Brain microvascular endothelial cell (primary cell): ENCODE measurements around the gene TMEM201.

ENCODE experiments used
- DNase-seq: peaks from one replicate; pipeline ENCODE4 v3.0.0-alpha.2; 2020
- H3K27ac ChIP-seq: fragments of 250-450 bp; sonication (Bioruptor Pico); 2 replicates; pipeline ENCODE4 v1.5.1; 2020; ENCODE audit warnings: mild to moderate bottlenecking, moderate library complexity
- H3K27me3 ChIP-seq: fragments of 250-450 bp; sonication (Bioruptor Pico); replicated peaks from 2 replicates; pipeline ENCODE4 v1.5.1; 2020; ENCODE audit warnings: mild to moderate bottlenecking
- H3K36me3 ChIP-seq: fragments of 250-450 bp; sonication (Bioruptor Pico); replicated peaks from 2 replicates; pipeline ENCODE4 v1.5.1; 2020; ENCODE audit warnings: mild to moderate bottlenecking
- H3K4me3 ChIP-seq: 2 replicates; pipeline ENCODE4 v1.5.1; 2011; ENCODE audit warnings: low read depth, mild to moderate bottlenecking, control low read depth, low read length, moderate library complexity
- in situ Hi-C: cut with HindIII; loops from 2 replicates; pipeline ENCODE4 v1.10.0; 2017; ENCODE audit warnings: low sequenced_read_pairs, low pct_ligation_motif_present
- TF ChIP-seq, protein P1 (sequence below): IDR thresholded peaks from 2 replicates; pipeline ENCODE4 v1.5.1; 2011; ENCODE audit warnings: low read depth, mild to moderate bottlenecking, moderate library complexity, low read length, control low read depth, inconsistent platforms; ENCODE audit errors: missing control alignments

The TMEM201 gene

GRCh38 chr1:9653491-9654050 lies 64.9 kb downstream of the TMEM201 start:
- Histone ChIP-seq H3K27me3 (peaks cover 9% of the 10 kb centered on the region), H3K27ac (no peak overlapping the region), H3K4me3 (no peak overlapping the region), H3K36me3 (no peaks in the 10 kb centered on the region)
- TF ChIP-seq, protein P1, sequence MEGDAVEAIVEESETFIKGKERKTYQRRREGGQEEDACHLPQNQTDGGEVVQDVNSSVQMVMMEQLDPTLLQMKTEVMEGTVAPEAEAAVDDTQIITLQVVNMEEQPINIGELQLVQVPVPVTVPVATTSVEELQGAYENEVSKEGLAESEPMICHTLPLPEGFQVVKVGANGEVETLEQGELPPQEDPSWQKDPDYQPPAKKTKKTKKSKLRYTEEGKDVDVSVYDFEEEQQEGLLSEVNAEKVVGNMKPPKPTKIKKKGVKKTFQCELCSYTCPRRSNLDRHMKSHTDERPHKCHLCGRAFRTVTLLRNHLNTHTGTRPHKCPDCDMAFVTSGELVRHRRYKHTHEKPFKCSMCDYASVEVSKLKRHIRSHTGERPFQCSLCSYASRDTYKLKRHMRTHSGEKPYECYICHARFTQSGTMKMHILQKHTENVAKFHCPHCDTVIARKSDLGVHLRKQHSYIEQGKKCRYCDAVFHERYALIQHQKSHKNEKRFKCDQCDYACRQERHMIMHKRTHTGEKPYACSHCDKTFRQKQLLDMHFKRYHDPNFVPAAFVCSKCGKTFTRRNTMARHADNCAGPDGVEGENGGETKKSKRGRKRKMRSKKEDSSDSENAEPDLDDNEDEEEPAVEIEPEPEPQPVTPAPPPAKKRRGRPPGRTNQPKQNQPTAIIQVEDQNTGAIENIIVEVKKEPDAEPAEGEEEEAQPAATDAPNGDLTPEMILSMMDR = no peak
- in situ Hi-C loops = no loop called here
- DNase-seq = no peak

DNA sequence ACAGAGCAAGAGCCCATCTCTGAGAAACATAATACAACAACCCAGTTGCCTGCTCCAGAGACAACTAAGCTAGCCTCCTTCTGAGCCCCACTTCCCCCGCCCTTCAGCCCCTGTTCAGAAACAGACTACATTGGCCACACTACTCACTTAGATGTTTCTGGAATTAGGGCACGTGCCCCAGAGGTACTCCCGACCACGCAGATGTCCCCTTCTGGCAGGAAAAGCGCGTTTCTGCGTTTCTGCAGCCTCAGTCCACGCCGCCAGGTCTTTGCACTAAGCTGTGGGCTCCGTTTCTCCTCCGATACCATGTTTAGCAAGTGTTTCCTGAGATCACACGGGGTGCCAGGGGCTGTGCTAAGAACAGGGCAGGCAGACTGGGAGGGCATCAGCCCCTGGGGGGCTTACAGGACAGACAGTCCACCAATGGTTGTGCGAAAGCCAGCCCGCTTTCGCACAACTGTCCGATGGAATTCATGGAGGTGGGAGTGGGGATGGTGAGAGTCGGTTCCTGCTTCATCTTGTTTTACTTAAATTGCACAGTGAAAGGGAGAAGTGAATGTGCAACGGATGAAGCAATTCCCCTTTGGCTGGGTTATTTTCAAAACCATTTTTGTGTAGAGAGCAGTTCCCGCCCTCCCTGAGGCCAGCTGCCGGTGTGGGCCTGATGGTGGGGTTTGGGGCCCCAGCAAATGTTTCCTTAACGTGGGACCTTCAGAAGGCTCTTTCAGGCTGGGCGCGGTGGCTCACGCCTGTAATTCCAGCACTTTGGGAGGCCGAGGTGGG lies 65.5 kb downstream of the TMEM201 start:
- no peak overlapping the region for H3K27ac ChIP-seq
- DNase-seq = no peak
- no peak overlapping the region for H3K4me3 ChIP-seq
- in situ Hi-C loops = no loop called here
- no peaks in the 10 kb centered on the region for H3K36me3 ChIP-seq
- H3K27me3 ChIP-seq = peaks cover 9% of the 10 kb centered on the region
- TF ChIP-seq, protein P1 = no peak

- TF ChIP-seq, protein P1 = no peak
- Histone ChIP-seq H3K27me3 (peaks cover 9% of the 10 kb centered on the region), H3K4me3 (no peak overlapping the region), H3K27ac (no peak overlapping the region), H3K36me3 (no peaks in the 10 kb centered on the region)
- DNase-seq = no peak
- in situ Hi-C loops = no loop called here
Measured at GRCh38 chr1:9654834-9655723, 66.4 kb downstream of the TMEM201 start.

DNA sequence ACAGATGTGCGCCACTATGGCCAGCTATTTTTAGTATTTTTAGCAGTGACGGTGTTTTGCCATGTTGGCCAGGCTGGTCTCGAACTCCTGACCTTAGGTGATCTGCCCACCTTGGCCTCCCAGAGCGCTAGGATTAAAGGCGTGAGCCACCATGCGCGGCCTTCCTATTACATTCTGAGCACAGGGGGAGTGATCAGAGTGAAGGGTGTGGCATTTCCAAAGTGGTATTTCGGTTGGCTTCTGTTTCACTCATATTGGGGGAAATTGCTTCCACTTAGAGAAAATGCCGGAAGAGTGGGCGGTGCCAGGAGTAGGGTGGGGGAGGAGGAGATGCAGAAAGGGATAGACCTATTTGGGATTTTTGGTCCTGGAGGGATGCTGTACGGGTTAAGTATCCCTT lies 67.1 kb downstream of the TMEM201 start:
- no peak for DNase-seq
- in situ Hi-C loops = no loop called here
- Histone ChIP-seq H3K4me3 (no peak overlapping the region), H3K36me3 (no peaks in the 10 kb centered on the region), H3K27me3 (peaks cover 6% of the 10 kb centered on the region), H3K27ac (no peak overlapping the region)
- TF ChIP-seq, protein P1 = no peak

- H3K27ac ChIP-seq = no peak overlapping the region
- TF ChIP-seq, protein P1 = no peak
- in situ Hi-C loops = no loop called here
- H3K4me3 ChIP-seq = no peak overlapping the region
- H3K36me3 ChIP-seq = no peaks in the 10 kb centered on the region
- H3K27me3 ChIP-seq = no peaks in the 10 kb centered on the region
- DNase-seq = no peak
Measured at GRCh38 chr1:9657521-9658032, 68.9 kb downstream of the TMEM201 start.
